Keratinocyte (primary cell): Measurements from ENCODE around the gene CNN3. TPM values are rescaled to one million over a fixed set of nuclear protein-coding genes. Genes with fewer than 3 reads are reported as not detected.

ENCODE experiments used
- DNase-seq: peaks from one replicate; pipeline ENCODE4 v3.0.0-alpha.2; 2011; ENCODE audit warnings: low read depth, missing footprints, low spot score
- FAIRE-seq: peaks from 2 replicates; lab custom pipeline; 2011; peaks lifted over from hg19 to GRCh38; lab: Jason Lieb, UNC
- H2AFZ ChIP-seq: 2 replicates; pipeline ENCODE4 v1.6.0; 2012; ENCODE audit warnings: low read length, control low read depth, inconsistent platforms; ENCODE audit not compliant: control insufficient read depth
- H3K27ac ChIP-seq: 2 replicates; pipeline ENCODE4 v1.5.1; 2011; ENCODE audit warnings: low read length; ENCODE audit not compliant: control insufficient read depth, insufficient read depth
- H3K27me3 ChIP-seq: 3 replicates; pipeline ENCODE4 v1.6.0; 2011; ENCODE audit warnings: low read length; ENCODE audit not compliant: control insufficient read depth, insufficient read depth; ENCODE audit errors: extremely low read depth
- H3K36me3 ChIP-seq, 2 experiments: 2 replicates in 1 of 2; 3 replicates in 1 of 2; pipeline ENCODE4 v1.5.1; 2011; ENCODE audit warnings: low read length in 2 of 2, mild to moderate bottlenecking in 1 of 2; ENCODE audit not compliant: control insufficient read depth in 2 of 2, insufficient read depth in 2 of 2; ENCODE audit errors: extremely low read depth in 1 of 2
- H3K4me1 ChIP-seq: 3 replicates; pipeline ENCODE4 v1.5.1; 2011; ENCODE audit warnings: low read length; ENCODE audit not compliant: control insufficient read depth, insufficient read depth; ENCODE audit errors: extremely low read depth
- H3K4me2 ChIP-seq: 3 replicates; pipeline ENCODE4 v1.6.0; 2011; ENCODE audit warnings: low read depth, low read length; ENCODE audit not compliant: control insufficient read depth, insufficient read depth; ENCODE audit errors: extremely low read depth
- H3K4me3 ChIP-seq, 3 experiments: fragments of 200-600 bp in 1 of 3; sonication (generic) in 1 of 3; 2 replicates in 2 of 3; 3 replicates in 1 of 3; pipeline ENCODE4 v1.5.1; 2011 to 2016; ENCODE audit warnings: low read length in 3 of 3, mild to moderate bottlenecking in 3 of 3, control low read depth in 2 of 3, inconsistent platforms in 1 of 3, low read depth in 1 of 3, mixed read lengths in 1 of 3, mixed run types in 1 of 3, moderate library complexity in 1 of 3; ENCODE audit not compliant: control insufficient read depth in 2 of 3, insufficient read depth in 2 of 3; ENCODE audit errors: extremely low read depth in 1 of 3
- H3K79me2 ChIP-seq: 2 replicates; pipeline ENCODE4 v1.6.0; 2012; ENCODE audit warnings: low read length; ENCODE audit not compliant: control insufficient read depth, insufficient read depth
- H3K9ac ChIP-seq: 3 replicates; pipeline ENCODE4 v1.6.0; 2011; ENCODE audit warnings: low read length; ENCODE audit not compliant: control insufficient read depth, insufficient read depth; ENCODE audit errors: extremely low read depth
- H3K9me1 ChIP-seq: 3 replicates; pipeline ENCODE4 v1.6.0; 2011; ENCODE audit warnings: low read length; ENCODE audit not compliant: control insufficient read depth, insufficient read depth; ENCODE audit errors: extremely low read depth
- H3K9me3 ChIP-seq: 2 replicates; pipeline ENCODE4 v1.5.1; 2012; ENCODE audit warnings: low read depth, low read length; ENCODE audit not compliant: control insufficient read depth
- H4K20me1 ChIP-seq: 3 replicates; pipeline ENCODE4 v1.6.0; 2011; ENCODE audit warnings: low read length; ENCODE audit not compliant: control insufficient read depth, insufficient read depth; ENCODE audit errors: extremely low read depth
- CTCF ChIP-seq, 3 experiments: IDR thresholded peaks in 1 of 3; conservative IDR thresholded peaks in 1 of 3; optimal IDR thresholded peaks in 1 of 3; 2 replicates in 2 of 3; 3 replicates in 1 of 3; pipeline versions ENCODE3 to v1.5.1; 2011; ENCODE audit warnings: low read length in 3 of 3, mild to moderate bottlenecking in 3 of 3, moderate library complexity in 2 of 3, control low read depth in 1 of 3, inconsistent platforms in 1 of 3; ENCODE audit not compliant: insufficient read depth in 2 of 3; ENCODE audit errors: extremely low read depth in 1 of 3
- EZH2 ChIP-seq: IDR thresholded peaks from one replicate; pipeline ENCODE4 v1.6.1; 2012; ENCODE audit warnings: inconsistent platforms, mild to moderate bottlenecking, low read length, moderate library complexity
- dilution Hi-C: fragments of 300-500 bp; cut with MboI; formaldehyde crosslinking; loops from one replicate; pipeline ENCODE4 v1.7.0; 2020; ENCODE audit warnings: low sequenced_read_pairs; ENCODE audit not compliant: extremely low pct_ligation_motif_present
- polyA plus RNA-seq, 5 experiments: library from polyadenylated mRNA; depleted of rRNA in 3 of 5; stranded (reverse) in 3 of 5; stranded (forward) in 1 of 5; unstranded in 1 of 5; fragments of >200 nt; gene quantifications; 1 replicate in 1 of 5; 2 replicates in 3 of 5; 3 replicates in 1 of 5; pipeline versions ENCODE4 v1.2.1 to v1.2.3, GENCODE V29; 2011 to 2012; ENCODE audit warnings: missing spikeins in 2 of 5, low read depth in 1 of 5, low replicate concordance in 1 of 5

CNN3 gene
- polyA plus RNA-seq, 1 donor (not counting 4 experiments of a cell fraction or from before 2014, with no cell fraction given), result 119 TPM

GRCh38 chr1:94884106-94884505 lies 42.8 kb downstream of the CNN3 start:
- Histone ChIP-seq H3K27me3 (no peaks in the 10 kb centered on the region), H4K20me1 (no peaks in the 10 kb centered on the region), H3K9me1 (no peaks in the 10 kb centered on the region), H3K27ac (no peak overlapping the region), H3K36me3 (no peaks in the 10 kb centered on the region), H3K4me3 (no peak overlapping the region), H3K9me3 (no peaks in the 10 kb centered on the region), H2AFZ (no peak overlapping the region), H3K4me2 (no peak overlapping the region), H3K79me2 (no peaks in the 10 kb centered on the region), H3K9ac (no peak overlapping the region), H3K4me1 (no peaks in the 10 kb centered on the region)
- dilution Hi-C loops, result no loop called here
- FAIRE-seq, result no peak
- DNase-seq, result no peak
- TF ChIP-seq EZH2 (no peak), CTCF (optimal IDR thresholded peaks at IDR 0.05 in 1 of 3, IDR thresholded peaks at IDR 0.05 in 1 of 3, conservative IDR thresholded peaks at IDR 0.05 in 1 of 3; ENCODE audit: extremely low read depth in 1 of 3, insufficient read depth in 2 of 3, low read length in 3 of 3) (no peak)

- Histone ChIP-seq H3K27me3 (no peaks in the 10 kb centered on the region), H3K4me3 (no peak overlapping the region), H4K20me1 (no peaks in the 10 kb centered on the region), H3K36me3 (no peaks in the 10 kb centered on the region), H2AFZ (peak overlapping the region; percentile 18), H3K4me2 (peak overlapping the region; percentile 38), H3K9me1 (no peaks in the 10 kb centered on the region), H3K79me2 (no peaks in the 10 kb centered on the region), H3K9ac (no peak overlapping the region), H3K27ac (no peak overlapping the region), H3K9me3 (no peaks in the 10 kb centered on the region), H3K4me1 (no peaks in the 10 kb centered on the region)
- dilution Hi-C loops, result no loop called here
- FAIRE-seq (no peak), DNase-seq (no peak)
- TF ChIP-seq CTCF (optimal IDR thresholded peaks at IDR 0.05 in 1 of 3, IDR thresholded peaks at IDR 0.05 in 1 of 3, conservative IDR thresholded peaks at IDR 0.05 in 1 of 3; ENCODE audit: extremely low read depth in 1 of 3, insufficient read depth in 2 of 3, low read length in 3 of 3) (no peak), EZH2 (no peak)
Observed at GRCh38 chr1:94883691-94884090, 43.2 kb downstream of the CNN3 start.
